DOHH2 (cell line): ENCODE data around the gene USP50.

Source experiments
- EZH2phosphoT487 ChIP-seq: fragments of 200-600 bp; sonication (generic); IDR thresholded peaks from 2 replicates; pipeline ENCODE4 v1.6.1; 2017; ENCODE audit warnings: borderline replicate concordance, mild to moderate bottlenecking, antibody characterized with exemption, low read length, moderate library complexity, mixed read lengths
- TF ChIP-seq, protein P1 (sequence below): fragments of 200-600 bp; sonication (generic); IDR thresholded peaks from one replicate; pipeline ENCODE4 v1.5.1; 2014; ENCODE audit warnings: antibody characterized with exemption, mild to moderate bottlenecking, low read depth, low read length; ENCODE audit not compliant: poor library complexity, severe bottlenecking

GRCh38 chr15:50519740-50520425 is 26.6 kb downstream of the USP50 start:
- TF ChIP-seq, protein P1, sequence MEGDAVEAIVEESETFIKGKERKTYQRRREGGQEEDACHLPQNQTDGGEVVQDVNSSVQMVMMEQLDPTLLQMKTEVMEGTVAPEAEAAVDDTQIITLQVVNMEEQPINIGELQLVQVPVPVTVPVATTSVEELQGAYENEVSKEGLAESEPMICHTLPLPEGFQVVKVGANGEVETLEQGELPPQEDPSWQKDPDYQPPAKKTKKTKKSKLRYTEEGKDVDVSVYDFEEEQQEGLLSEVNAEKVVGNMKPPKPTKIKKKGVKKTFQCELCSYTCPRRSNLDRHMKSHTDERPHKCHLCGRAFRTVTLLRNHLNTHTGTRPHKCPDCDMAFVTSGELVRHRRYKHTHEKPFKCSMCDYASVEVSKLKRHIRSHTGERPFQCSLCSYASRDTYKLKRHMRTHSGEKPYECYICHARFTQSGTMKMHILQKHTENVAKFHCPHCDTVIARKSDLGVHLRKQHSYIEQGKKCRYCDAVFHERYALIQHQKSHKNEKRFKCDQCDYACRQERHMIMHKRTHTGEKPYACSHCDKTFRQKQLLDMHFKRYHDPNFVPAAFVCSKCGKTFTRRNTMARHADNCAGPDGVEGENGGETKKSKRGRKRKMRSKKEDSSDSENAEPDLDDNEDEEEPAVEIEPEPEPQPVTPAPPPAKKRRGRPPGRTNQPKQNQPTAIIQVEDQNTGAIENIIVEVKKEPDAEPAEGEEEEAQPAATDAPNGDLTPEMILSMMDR = no peak
- TF ChIP-seq EZH2phosphoT487 = no peak
